Ishikawa (cell line): Measurements from ENCODE around the gene POGLUT2.

Experiments
- CEBPB ChIP-seq: IDR thresholded peaks from 2 replicates; pipeline ENCODE4 v1.6.1; 2012
- CREB1 ChIP-seq: IDR thresholded peaks from 2 replicates; pipeline ENCODE4 v1.6.1; 2012; ENCODE audit warnings: low read depth
- EGR1 ChIP-seq: IDR thresholded peaks from 2 replicates; pipeline ENCODE4 v1.6.1; 2012
- EP300 ChIP-seq: IDR thresholded peaks from 2 replicates; pipeline ENCODE4 v1.6.1; 2012; ENCODE audit warnings: borderline replicate concordance
- MAX ChIP-seq: IDR thresholded peaks from 2 replicates; pipeline ENCODE4 v1.6.1; 2012
- NFIC ChIP-seq: IDR thresholded peaks from 2 replicates; pipeline ENCODE4 v1.6.1; 2012
- TAF1 ChIP-seq: IDR thresholded peaks from 2 replicates; pipeline ENCODE4 v1.6.1; 2012; ENCODE audit warnings: low read depth, mild to moderate bottlenecking
- YY1 ChIP-seq: IDR thresholded peaks from 2 replicates; pipeline ENCODE4 v1.6.1; 2012; ENCODE audit warnings: low read depth
- TF ChIP-seq, protein P1 (sequence below): IDR thresholded peaks from 2 replicates; pipeline ENCODE4 v1.6.1; 2012; ENCODE audit warnings: low read depth, mild to moderate bottlenecking

DNA sequence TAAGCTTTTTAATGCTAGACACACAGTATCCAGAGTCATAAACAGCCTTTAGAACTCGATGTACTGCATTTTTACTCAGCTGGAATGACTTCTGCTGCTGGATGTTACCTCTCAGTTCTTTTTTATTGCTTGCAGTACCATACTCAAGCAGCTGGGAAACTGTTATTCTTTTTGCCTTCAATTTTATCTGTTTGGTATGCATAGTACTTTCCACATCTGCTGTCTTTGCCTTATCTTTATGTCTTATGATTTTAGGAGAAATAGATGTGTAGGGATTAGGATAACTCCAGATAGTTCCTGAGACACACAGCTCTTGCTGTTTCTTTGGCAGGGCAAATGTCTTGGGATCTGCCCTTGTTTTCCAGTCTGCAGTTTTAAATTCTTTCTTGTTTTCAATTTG, 56.7 kb downstream of the POGLUT2 start:
- no peak for TF ChIP-seq EP300
- no peak for TF ChIP-seq NFIC
- no peak for TF ChIP-seq YY1
- TF ChIP-seq MAX = no peak
- no peak for TF ChIP-seq CREB1
- TF ChIP-seq, protein P1, sequence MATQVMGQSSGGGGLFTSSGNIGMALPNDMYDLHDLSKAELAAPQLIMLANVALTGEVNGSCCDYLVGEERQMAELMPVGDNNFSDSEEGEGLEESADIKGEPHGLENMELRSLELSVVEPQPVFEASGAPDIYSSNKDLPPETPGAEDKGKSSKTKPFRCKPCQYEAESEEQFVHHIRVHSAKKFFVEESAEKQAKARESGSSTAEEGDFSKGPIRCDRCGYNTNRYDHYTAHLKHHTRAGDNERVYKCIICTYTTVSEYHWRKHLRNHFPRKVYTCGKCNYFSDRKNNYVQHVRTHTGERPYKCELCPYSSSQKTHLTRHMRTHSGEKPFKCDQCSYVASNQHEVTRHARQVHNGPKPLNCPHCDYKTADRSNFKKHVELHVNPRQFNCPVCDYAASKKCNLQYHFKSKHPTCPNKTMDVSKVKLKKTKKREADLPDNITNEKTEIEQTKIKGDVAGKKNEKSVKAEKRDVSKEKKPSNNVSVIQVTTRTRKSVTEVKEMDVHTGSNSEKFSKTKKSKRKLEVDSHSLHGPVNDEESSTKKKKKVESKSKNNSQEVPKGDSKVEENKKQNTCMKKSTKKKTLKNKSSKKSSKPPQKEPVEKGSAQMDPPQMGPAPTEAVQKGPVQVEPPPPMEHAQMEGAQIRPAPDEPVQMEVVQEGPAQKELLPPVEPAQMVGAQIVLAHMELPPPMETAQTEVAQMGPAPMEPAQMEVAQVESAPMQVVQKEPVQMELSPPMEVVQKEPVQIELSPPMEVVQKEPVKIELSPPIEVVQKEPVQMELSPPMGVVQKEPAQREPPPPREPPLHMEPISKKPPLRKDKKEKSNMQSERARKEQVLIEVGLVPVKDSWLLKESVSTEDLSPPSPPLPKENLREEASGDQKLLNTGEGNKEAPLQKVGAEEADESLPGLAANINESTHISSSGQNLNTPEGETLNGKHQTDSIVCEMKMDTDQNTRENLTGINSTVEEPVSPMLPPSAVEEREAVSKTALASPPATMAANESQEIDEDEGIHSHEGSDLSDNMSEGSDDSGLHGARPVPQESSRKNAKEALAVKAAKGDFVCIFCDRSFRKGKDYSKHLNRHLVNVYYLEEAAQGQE = no peak
- no peak for TF ChIP-seq CEBPB
- TF ChIP-seq EGR1 = no peak
- no peak for TF ChIP-seq TAF1
